Activated CD8-positive, alpha-beta memory T cell treated with anti-CD3 and anti-CD28 coated beads for 1 hour (primary cell): ENCODE measurements around the gene TMEM52.

Experiments
- DNase-seq, 2 donors: peaks; one replicate each; pipeline ENCODE4 v3.0.0-alpha.2; 2020; ENCODE audit warnings: low read depth in 1 of 2; ENCODE audit errors: extremely low read depth in 1 of 2

TMEM52 gene

GRCh38 chr1:1918901-1919303 is at the start of gene TMEM52:
TSS of gene TMEM52 (minus strand) at chr1:1919279. CDS start at chr1:1919265, 14 bp downstream.
- DNase-seq, result peak in 1 of 2 donors; percentile 22

- no peak for DNase-seq
These were observed 48.8 kb upstream of the TMEM52 start for GRCh38 chr1:1967879-1968278.

GRCh38 chr1:1967151-1967550 is 48.1 kb upstream of the TMEM52 start:
- DNase-seq, result no peak

- DNase-seq, result no peak
These were observed 47.1 kb upstream of the TMEM52 start for GRCh38 chr1:1966071-1966740.

GRCh38 chr1:1965546-1965945 is 46.5 kb upstream of the TMEM52 start:
- no peak for DNase-seq

GRCh38 chr1:1964811-1965210 is 45.7 kb upstream of the TMEM52 start:
- DNase-seq, result no peak

GRCh38 chr1:1963570-1963969 is 44.5 kb upstream of the TMEM52 start:
- DNase-seq, result no peak

GRCh38 chr1:1962752-1963151 is 43.7 kb upstream of the TMEM52 start:
- DNase-seq, result no peak

- DNase-seq, result no peak
These were observed 41.6 kb upstream of the TMEM52 start for GRCh38 chr1:1960480-1961196.

GRCh38 chr1:1959840-1960479 is 40.9 kb upstream of the TMEM52 start:
- peak; percentile 19 to 40 for DNase-seq

GRCh38 chr1:1959459-1959839 is 40.4 kb upstream of the TMEM52 start:
- no peak for DNase-seq

- DNase-seq, result no peak
These were observed 39.0 kb upstream of the TMEM52 start for GRCh38 chr1:1958071-1958541.

- DNase-seq, result no peak
These were observed 38.5 kb upstream of the TMEM52 start for GRCh38 chr1:1957533-1957961.

- no peak for DNase-seq
These were observed 37.8 kb upstream of the TMEM52 start for GRCh38 chr1:1956586-1957532.

GRCh38 chr1:1956101-1956500 is 37.0 kb upstream of the TMEM52 start:
- no peak for DNase-seq

- DNase-seq, result no peak
These were observed 36.6 kb upstream of the TMEM52 start for GRCh38 chr1:1955621-1956094.

- DNase-seq, result no peak
These were observed 35.9 kb upstream of the TMEM52 start for GRCh38 chr1:1954831-1955441.

GRCh38 chr1:1954015-1954414 is 34.9 kb upstream of the TMEM52 start:
- DNase-seq, result no peak

- no peak for DNase-seq
These were observed 31.9 kb upstream of the TMEM52 start for GRCh38 chr1:1950940-1951339.

- no peak for DNase-seq
These were observed 29.7 kb upstream of the TMEM52 start for GRCh38 chr1:1948783-1949182.
